Measurements from ENCODE around the gene RBM43. TPM values are rescaled to one million over a fixed set of nuclear protein-coding genes. Genes with fewer than 3 reads are reported as not detected.
A peak's percentile ranks its signal among the peaks of the same experiment; 100 is the strongest.

RBM43 gene
- total and polyA plus RNA-seq, 9 of the 15 experiments (the other 6 are each of a cell fraction or from before 2014, with no cell fraction given), result 1.3 to 6.9 (median 3.8) TPM

DNA sequence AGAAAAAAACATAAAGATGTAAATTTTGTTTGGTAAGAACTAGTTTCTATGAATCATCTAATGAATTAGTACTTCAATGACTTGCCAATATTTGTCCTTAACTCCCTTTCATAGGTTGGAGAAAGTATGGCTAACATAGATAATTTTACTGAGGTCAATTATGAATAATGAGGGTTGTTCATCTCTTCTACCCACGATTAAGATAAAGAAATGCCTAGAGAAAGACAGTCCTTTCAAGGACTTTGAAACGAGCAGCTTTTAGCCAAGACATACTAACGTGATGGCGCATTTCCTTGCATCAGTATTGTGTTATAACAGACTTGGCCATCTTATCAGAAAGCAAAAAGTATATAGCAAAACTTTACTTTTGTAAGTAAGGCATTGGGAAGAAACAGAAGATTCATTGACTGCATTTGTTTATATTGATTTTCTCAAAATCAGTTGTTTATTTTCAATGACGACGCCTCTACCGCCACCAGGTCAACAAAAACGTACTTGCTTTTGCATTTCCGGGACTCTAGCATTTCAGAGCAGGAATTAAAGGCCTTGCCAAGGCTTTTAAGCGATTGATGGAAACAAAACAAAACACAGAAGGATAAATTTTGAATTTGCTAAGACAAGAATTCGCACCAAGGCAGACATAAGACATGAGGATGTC lies 961 bp downstream of the RBM43 start (continued):
- TF ChIP-seq TARDBP (IDR thresholded peaks at IDR 0.05), result no peak
- no peak for TF ChIP-seq PTTG1 (tag; IDR thresholded peaks at IDR 0.05; ENCODE audit: low read depth)
- TF ChIP-seq MLLT1 (IDR thresholded peaks at IDR 0.05), result no peak; a peak in 1 of 4 replicates
- no peak for TF ChIP-seq SMAD3 (CRISPR knock-in tag; conservative IDR thresholded peaks at IDR 0.05)
- no peak for TF ChIP-seq NELFE (IDR thresholded peaks at IDR 0.05; ENCODE audit: insufficient read depth, insufficient read length)
- peak; percentile 30; the same call in 1 of the 2 replicates for TF ChIP-seq DPF2 (IDR thresholded peaks at IDR 0.05)
- 0 out of 2 replicates have a peak, but pooled peaks have one; percentile 87 for TF ChIP-seq MBD1 (CRISPR knock-in tag; IDR thresholded peaks at IDR 0.05)
- TF ChIP-seq ELK1 (CRISPR knock-in tag; IDR thresholded peaks at IDR 0.05), result no peak
- TF ChIP-seq, protein P1, sequence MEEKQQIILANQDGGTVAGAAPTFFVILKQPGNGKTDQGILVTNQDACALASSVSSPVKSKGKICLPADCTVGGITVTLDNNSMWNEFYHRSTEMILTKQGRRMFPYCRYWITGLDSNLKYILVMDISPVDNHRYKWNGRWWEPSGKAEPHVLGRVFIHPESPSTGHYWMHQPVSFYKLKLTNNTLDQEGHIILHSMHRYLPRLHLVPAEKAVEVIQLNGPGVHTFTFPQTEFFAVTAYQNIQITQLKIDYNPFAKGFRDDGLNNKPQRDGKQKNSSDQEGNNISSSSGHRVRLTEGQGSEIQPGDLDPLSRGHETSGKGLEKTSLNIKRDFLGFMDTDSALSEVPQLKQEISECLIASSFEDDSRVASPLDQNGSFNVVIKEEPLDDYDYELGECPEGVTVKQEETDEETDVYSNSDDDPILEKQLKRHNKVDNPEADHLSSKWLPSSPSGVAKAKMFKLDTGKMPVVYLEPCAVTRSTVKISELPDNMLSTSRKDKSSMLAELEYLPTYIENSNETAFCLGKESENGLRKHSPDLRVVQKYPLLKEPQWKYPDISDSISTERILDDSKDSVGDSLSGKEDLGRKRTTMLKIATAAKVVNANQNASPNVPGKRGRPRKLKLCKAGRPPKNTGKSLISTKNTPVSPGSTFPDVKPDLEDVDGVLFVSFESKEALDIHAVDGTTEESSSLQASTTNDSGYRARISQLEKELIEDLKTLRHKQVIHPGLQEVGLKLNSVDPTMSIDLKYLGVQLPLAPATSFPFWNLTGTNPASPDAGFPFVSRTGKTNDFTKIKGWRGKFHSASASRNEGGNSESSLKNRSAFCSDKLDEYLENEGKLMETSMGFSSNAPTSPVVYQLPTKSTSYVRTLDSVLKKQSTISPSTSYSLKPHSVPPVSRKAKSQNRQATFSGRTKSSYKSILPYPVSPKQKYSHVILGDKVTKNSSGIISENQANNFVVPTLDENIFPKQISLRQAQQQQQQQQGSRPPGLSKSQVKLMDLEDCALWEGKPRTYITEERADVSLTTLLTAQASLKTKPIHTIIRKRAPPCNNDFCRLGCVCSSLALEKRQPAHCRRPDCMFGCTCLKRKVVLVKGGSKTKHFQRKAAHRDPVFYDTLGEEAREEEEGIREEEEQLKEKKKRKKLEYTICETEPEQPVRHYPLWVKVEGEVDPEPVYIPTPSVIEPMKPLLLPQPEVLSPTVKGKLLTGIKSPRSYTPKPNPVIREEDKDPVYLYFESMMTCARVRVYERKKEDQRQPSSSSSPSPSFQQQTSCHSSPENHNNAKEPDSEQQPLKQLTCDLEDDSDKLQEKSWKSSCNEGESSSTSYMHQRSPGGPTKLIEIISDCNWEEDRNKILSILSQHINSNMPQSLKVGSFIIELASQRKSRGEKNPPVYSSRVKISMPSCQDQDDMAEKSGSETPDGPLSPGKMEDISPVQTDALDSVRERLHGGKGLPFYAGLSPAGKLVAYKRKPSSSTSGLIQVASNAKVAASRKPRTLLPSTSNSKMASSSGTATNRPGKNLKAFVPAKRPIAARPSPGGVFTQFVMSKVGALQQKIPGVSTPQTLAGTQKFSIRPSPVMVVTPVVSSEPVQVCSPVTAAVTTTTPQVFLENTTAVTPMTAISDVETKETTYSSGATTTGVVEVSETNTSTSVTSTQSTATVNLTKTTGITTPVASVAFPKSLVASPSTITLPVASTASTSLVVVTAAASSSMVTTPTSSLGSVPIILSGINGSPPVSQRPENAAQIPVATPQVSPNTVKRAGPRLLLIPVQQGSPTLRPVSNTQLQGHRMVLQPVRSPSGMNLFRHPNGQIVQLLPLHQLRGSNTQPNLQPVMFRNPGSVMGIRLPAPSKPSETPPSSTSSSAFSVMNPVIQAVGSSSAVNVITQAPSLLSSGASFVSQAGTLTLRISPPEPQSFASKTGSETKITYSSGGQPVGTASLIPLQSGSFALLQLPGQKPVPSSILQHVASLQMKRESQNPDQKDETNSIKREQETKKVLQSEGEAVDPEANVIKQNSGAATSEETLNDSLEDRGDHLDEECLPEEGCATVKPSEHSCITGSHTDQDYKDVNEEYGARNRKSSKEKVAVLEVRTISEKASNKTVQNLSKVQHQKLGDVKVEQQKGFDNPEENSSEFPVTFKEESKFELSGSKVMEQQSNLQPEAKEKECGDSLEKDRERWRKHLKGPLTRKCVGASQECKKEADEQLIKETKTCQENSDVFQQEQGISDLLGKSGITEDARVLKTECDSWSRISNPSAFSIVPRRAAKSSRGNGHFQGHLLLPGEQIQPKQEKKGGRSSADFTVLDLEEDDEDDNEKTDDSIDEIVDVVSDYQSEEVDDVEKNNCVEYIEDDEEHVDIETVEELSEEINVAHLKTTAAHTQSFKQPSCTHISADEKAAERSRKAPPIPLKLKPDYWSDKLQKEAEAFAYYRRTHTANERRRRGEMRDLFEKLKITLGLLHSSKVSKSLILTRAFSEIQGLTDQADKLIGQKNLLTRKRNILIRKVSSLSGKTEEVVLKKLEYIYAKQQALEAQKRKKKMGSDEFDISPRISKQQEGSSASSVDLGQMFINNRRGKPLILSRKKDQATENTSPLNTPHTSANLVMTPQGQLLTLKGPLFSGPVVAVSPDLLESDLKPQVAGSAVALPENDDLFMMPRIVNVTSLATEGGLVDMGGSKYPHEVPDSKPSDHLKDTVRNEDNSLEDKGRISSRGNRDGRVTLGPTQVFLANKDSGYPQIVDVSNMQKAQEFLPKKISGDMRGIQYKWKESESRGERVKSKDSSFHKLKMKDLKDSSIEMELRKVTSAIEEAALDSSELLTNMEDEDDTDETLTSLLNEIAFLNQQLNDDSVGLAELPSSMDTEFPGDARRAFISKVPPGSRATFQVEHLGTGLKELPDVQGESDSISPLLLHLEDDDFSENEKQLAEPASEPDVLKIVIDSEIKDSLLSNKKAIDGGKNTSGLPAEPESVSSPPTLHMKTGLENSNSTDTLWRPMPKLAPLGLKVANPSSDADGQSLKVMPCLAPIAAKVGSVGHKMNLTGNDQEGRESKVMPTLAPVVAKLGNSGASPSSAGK (IDR thresholded peaks at IDR 0.05), result 0 out of 2 replicates have a peak, but pooled peaks have one; percentile 9
- no peak for TF ChIP-seq NR4A1 (CRISPR knock-in tag; IDR thresholded peaks at IDR 0.05)
- TF ChIP-seq NR4A1 (tag; IDR thresholded peaks at IDR 0.05), result no peak
- TF ChIP-seq ZSCAN29 (IDR thresholded peaks at IDR 0.05), result no peak
- no peak for TF ChIP-seq HMG20B (CRISPR knock-in tag; IDR thresholded peaks at IDR 0.05)

Measured in K562 (cell line).